ENCODE measurements around the gene GDF11.
A peak's percentile ranks its signal among the peaks of the same experiment; 100 is the strongest.

The GDF11 gene

GRCh38 chr12:55698965-55699364, 44.0 kb upstream of the GDF11 start:
- no peak overlapping the region for H3K4me3 ChIP-seq (ENCODE audit: low read depth in 1 of 2, low read length in 2 of 2)
- no peaks in the 10 kb centered on the region for H3K27me3 ChIP-seq (ENCODE audit: control insufficient read depth in 1 of 2, insufficient read depth in 2 of 2, low read length in 2 of 2)
- H3K9ac ChIP-seq (ENCODE audit: low read depth in 1 of 2, low read length in 2 of 2) = no peak overlapping the region
- H3K36me3 ChIP-seq (ENCODE audit: control insufficient read depth in 1 of 2, insufficient read depth in 2 of 2, low read length in 2 of 2) = no peaks in the 10 kb centered on the region
- no peak overlapping the region for H3K27ac ChIP-seq (ENCODE audit: low read depth, low read length)
- peaks cover 7 to 10% of the 10 kb centered on the region in 2 donors for H3K4me1 ChIP-seq (ENCODE audit: control insufficient read depth in 1 of 2, insufficient read depth in 2 of 2, low read length in 2 of 2)
- no peaks in the 10 kb centered on the region for H3K9me3 ChIP-seq (ENCODE audit: control insufficient read depth in 1 of 2, low read length in 2 of 2)

- no peaks in the 10 kb centered on the region for H3K36me3 ChIP-seq (ENCODE audit: control insufficient read depth in 1 of 2, insufficient read depth in 2 of 2, low read length in 2 of 2)
Observed at GRCh38 chr12:55699471-55700055, 43.4 kb upstream of the GDF11 start.

GRCh38 chr12:55700255-55701018, 42.5 kb upstream of the GDF11 start:
- no peak overlapping the region for H3K4me3 ChIP-seq (ENCODE audit: low read depth in 1 of 2, low read length in 2 of 2)
- H3K27ac ChIP-seq (ENCODE audit: low read depth, low read length) = no peak overlapping the region
- H3K27me3 ChIP-seq (ENCODE audit: control insufficient read depth in 1 of 2, insufficient read depth in 2 of 2, low read length in 2 of 2) = no peaks in the 10 kb centered on the region
- peaks cover 10 to 11% of the 10 kb centered on the region in 2 donors for H3K4me1 ChIP-seq (ENCODE audit: control insufficient read depth in 1 of 2, insufficient read depth in 2 of 2, low read length in 2 of 2)
- no peak overlapping the region for H3K9ac ChIP-seq (ENCODE audit: low read depth in 1 of 2, low read length in 2 of 2)
- H3K36me3 ChIP-seq (ENCODE audit: control insufficient read depth in 1 of 2, insufficient read depth in 2 of 2, low read length in 2 of 2) = no peaks in the 10 kb centered on the region
- no peaks in the 10 kb centered on the region for H3K9me3 ChIP-seq (ENCODE audit: control insufficient read depth in 1 of 2, low read length in 2 of 2)

More at GRCh38 chr12:55699471-55700055, 43.4 kb upstream of the GDF11 start:
- Histone ChIP-seq H3K4me3 (ENCODE audit: low read depth in 1 of 2, low read length in 2 of 2) (no peak overlapping the region), H3K27me3 (ENCODE audit: control insufficient read depth in 1 of 2, insufficient read depth in 2 of 2, low read length in 2 of 2) (no peaks in the 10 kb centered on the region), H3K4me1 (ENCODE audit: control insufficient read depth in 1 of 2, insufficient read depth in 2 of 2, low read length in 2 of 2) (peaks cover 7 to 10% of the 10 kb centered on the region in 2 donors), H3K9me3 (ENCODE audit: control insufficient read depth in 1 of 2, low read length in 2 of 2) (no peaks in the 10 kb centered on the region), H3K27ac (ENCODE audit: low read depth, low read length) (no peak overlapping the region), H3K9ac (ENCODE audit: low read depth in 1 of 2, low read length in 2 of 2) (no peak overlapping the region)

GRCh38 chr12:55702861-55703260, 40.1 kb upstream of the GDF11 start:
- Histone ChIP-seq H3K27me3 (ENCODE audit: control insufficient read depth in 1 of 2, insufficient read depth in 2 of 2, low read length in 2 of 2) (peaks cover 0 to 6% of the 10 kb centered on the region in 2 donors), H3K36me3 (ENCODE audit: control insufficient read depth in 1 of 2, insufficient read depth in 2 of 2, low read length in 2 of 2) (no peaks in the 10 kb centered on the region), H3K27ac (ENCODE audit: low read depth, low read length) (no peak overlapping the region), H3K4me3 (ENCODE audit: low read depth in 1 of 2, low read length in 2 of 2) (no peak overlapping the region), H3K9me3 (ENCODE audit: control insufficient read depth in 1 of 2, low read length in 2 of 2) (no peaks in the 10 kb centered on the region), H3K4me1 (ENCODE audit: control insufficient read depth in 1 of 2, insufficient read depth in 2 of 2, low read length in 2 of 2) (peaks cover 15 to 30% of the 10 kb centered on the region in 2 donors), H3K9ac (ENCODE audit: low read depth in 1 of 2, low read length in 2 of 2) (no peak overlapping the region)

GRCh38 chr12:55703288-55703687, 39.6 kb upstream of the GDF11 start:
- no peak overlapping the region for H3K27ac ChIP-seq (ENCODE audit: low read depth, low read length)

GRCh38 chr12:55703901-55704761, 38.8 kb upstream of the GDF11 start:
- Histone ChIP-seq H3K4me3 (ENCODE audit: low read depth in 1 of 2, low read length in 2 of 2) (no peak overlapping the region), H3K9me3 (ENCODE audit: control insufficient read depth in 1 of 2, low read length in 2 of 2) (no peaks in the 10 kb centered on the region), H3K27me3 (ENCODE audit: control insufficient read depth in 1 of 2, insufficient read depth in 2 of 2, low read length in 2 of 2) (peaks cover 0 to 15% of the 10 kb centered on the region in 2 donors), H3K36me3 (ENCODE audit: control insufficient read depth in 1 of 2, insufficient read depth in 2 of 2, low read length in 2 of 2) (no peaks in the 10 kb centered on the region), H3K9ac (ENCODE audit: low read depth in 1 of 2, low read length in 2 of 2) (no peak overlapping the region), H3K4me1 (ENCODE audit: control insufficient read depth in 1 of 2, insufficient read depth in 2 of 2, low read length in 2 of 2) (peaks cover 24 to 37% of the 10 kb centered on the region in 2 donors), H3K27ac (ENCODE audit: low read depth, low read length) (no peak overlapping the region)

More at GRCh38 chr12:55703288-55703687, 39.6 kb upstream of the GDF11 start:
- H3K27me3 ChIP-seq (ENCODE audit: control insufficient read depth in 1 of 2, insufficient read depth in 2 of 2, low read length in 2 of 2) = peaks cover 0 to 9% of the 10 kb centered on the region in 2 donors
- no peak overlapping the region for H3K9ac ChIP-seq (ENCODE audit: low read depth in 1 of 2, low read length in 2 of 2)
- no peak overlapping the region for H3K4me3 ChIP-seq (ENCODE audit: low read depth in 1 of 2, low read length in 2 of 2)
- H3K36me3 ChIP-seq (ENCODE audit: control insufficient read depth in 1 of 2, insufficient read depth in 2 of 2, low read length in 2 of 2) = no peaks in the 10 kb centered on the region
- peaks cover 17 to 33% of the 10 kb centered on the region in 2 donors for H3K4me1 ChIP-seq (ENCODE audit: control insufficient read depth in 1 of 2, insufficient read depth in 2 of 2, low read length in 2 of 2)
- no peaks in the 10 kb centered on the region for H3K9me3 ChIP-seq (ENCODE audit: control insufficient read depth in 1 of 2, low read length in 2 of 2)

GRCh38 chr12:55704824-55705718, 37.9 kb upstream of the GDF11 start:
- Histone ChIP-seq H3K36me3 (ENCODE audit: control insufficient read depth in 1 of 2, insufficient read depth in 2 of 2, low read length in 2 of 2) (no peaks in the 10 kb centered on the region), H3K27me3 (ENCODE audit: control insufficient read depth in 1 of 2, insufficient read depth in 2 of 2, low read length in 2 of 2) (peaks cover 0 to 21% of the 10 kb centered on the region in 2 donors), H3K9ac (ENCODE audit: low read depth in 1 of 2, low read length in 2 of 2) (no peak overlapping the region), H3K9me3 (ENCODE audit: control insufficient read depth in 1 of 2, low read length in 2 of 2) (no peaks in the 10 kb centered on the region), H3K4me3 (ENCODE audit: low read depth in 1 of 2, low read length in 2 of 2) (no peak overlapping the region), H3K27ac (ENCODE audit: low read depth, low read length) (no peak overlapping the region), H3K4me1 (ENCODE audit: control insufficient read depth in 1 of 2, insufficient read depth in 2 of 2, low read length in 2 of 2) (peaks cover 18 to 36% of the 10 kb centered on the region in 2 donors)

GRCh38 chr12:55705782-55706402, 37.0 kb upstream of the GDF11 start:
- no peaks in the 10 kb centered on the region for H3K36me3 ChIP-seq (ENCODE audit: control insufficient read depth in 1 of 2, insufficient read depth in 2 of 2, low read length in 2 of 2)
- H3K4me1 ChIP-seq (ENCODE audit: control insufficient read depth in 1 of 2, insufficient read depth in 2 of 2, low read length in 2 of 2) = peaks cover 18 to 36% of the 10 kb centered on the region in 2 donors
- no peaks in the 10 kb centered on the region for H3K9me3 ChIP-seq (ENCODE audit: control insufficient read depth in 1 of 2, low read length in 2 of 2)
- H3K27ac ChIP-seq (ENCODE audit: low read depth, low read length) = no peak overlapping the region
- peaks cover 0 to 21% of the 10 kb centered on the region in 2 donors for H3K27me3 ChIP-seq (ENCODE audit: control insufficient read depth in 1 of 2, insufficient read depth in 2 of 2, low read length in 2 of 2)
- no peak overlapping the region for H3K9ac ChIP-seq (ENCODE audit: low read depth in 1 of 2, low read length in 2 of 2)
- H3K4me3 ChIP-seq (ENCODE audit: low read depth in 1 of 2, low read length in 2 of 2) = peak overlapping the region in 1 of 2 donors; percentile 17

- Histone ChIP-seq H3K36me3 (ENCODE audit: control insufficient read depth in 1 of 2, insufficient read depth in 2 of 2, low read length in 2 of 2) (no peaks in the 10 kb centered on the region), H3K27me3 (ENCODE audit: control insufficient read depth in 1 of 2, insufficient read depth in 2 of 2, low read length in 2 of 2) (peaks cover 0 to 21% of the 10 kb centered on the region in 2 donors), H3K9me3 (ENCODE audit: control insufficient read depth in 1 of 2, low read length in 2 of 2) (no peaks in the 10 kb centered on the region), H3K4me3 (ENCODE audit: low read depth in 1 of 2, low read length in 2 of 2) (peak overlapping the region; percentile 53 to 62), H3K4me1 (ENCODE audit: control insufficient read depth in 1 of 2, insufficient read depth in 2 of 2, low read length in 2 of 2) (peaks cover 18 to 36% of the 10 kb centered on the region in 2 donors), H3K9ac (ENCODE audit: low read depth in 1 of 2, low read length in 2 of 2) (peak overlapping the region in 1 of 2 donors; percentile 43), H3K27ac (ENCODE audit: low read depth, low read length) (no peak overlapping the region)
Observed at GRCh38 chr12:55706568-55707218, 36.2 kb upstream of the GDF11 start.
